Measurements from ENCODE around the gene TMEM201.
A peak's percentile ranks its signal among the peaks of the same experiment; 100 is the strongest.

Gene TMEM201

GRCh38 chr1:9600861-9601834 is 12.4 kb downstream of the TMEM201 start:
- no peak for DNase-seq

- no peak for DNase-seq
Observed at GRCh38 chr1:9601942-9602793, 13.5 kb downstream of the TMEM201 start.

- no peak for DNase-seq
Observed at GRCh38 chr1:9602794-9603167, 14.1 kb downstream of the TMEM201 start.

- no peak for DNase-seq
Observed at GRCh38 chr1:9603307-9603706, 14.6 kb downstream of the TMEM201 start.

- DNase-seq: no peak
Observed at GRCh38 chr1:9603766-9604753, 15.3 kb downstream of the TMEM201 start.

- DNase-seq: no peak
Observed at GRCh38 chr1:9604836-9605235, 16.1 kb downstream of the TMEM201 start.

- DNase-seq: no peak
Observed at GRCh38 chr1:9605946-9606455, 17.3 kb downstream of the TMEM201 start.

GRCh38 chr1:9606458-9606857 is 17.7 kb downstream of the TMEM201 start:
- DNase-seq: no peak

- DNase-seq: no peak
Observed at GRCh38 chr1:9606948-9607347, 18.2 kb downstream of the TMEM201 start.

- DNase-seq: no peak
Observed at GRCh38 chr1:9607352-9607751, 18.6 kb downstream of the TMEM201 start.

- DNase-seq: no peak
Observed at GRCh38 chr1:9609998-9610397, 21.3 kb downstream of the TMEM201 start.

- DNase-seq: no peak
Observed at GRCh38 chr1:9610548-9610947, 21.8 kb downstream of the TMEM201 start.

GRCh38 chr1:9611716-9612115 is 23.0 kb downstream of the TMEM201 start:
- no peak for DNase-seq

GRCh38 chr1:9612162-9612845 is 23.6 kb downstream of the TMEM201 start:
- DNase-seq: no peak

- no peak for DNase-seq
Observed at GRCh38 chr1:9612871-9613624, 24.3 kb downstream of the TMEM201 start.

GRCh38 chr1:9613625-9614299 is 25.1 kb downstream of the TMEM201 start:
- DNase-seq: no peak

- peak; percentile 22 to 51 for DNase-seq
Observed at GRCh38 chr1:9615316-9616063, 26.8 kb downstream of the TMEM201 start.

GRCh38 chr1:9618909-9619679 is 30.4 kb downstream of the TMEM201 start:
- no peak for DNase-seq

- no peak for DNase-seq
Observed at GRCh38 chr1:9621032-9621431, 32.3 kb downstream of the TMEM201 start.

All from stimulated activated CD4-positive, alpha-beta T cell treated with anti-CD3 and anti-CD28 coated beads, Interleukin-4, amount 100 ng/mL, for 4 hours (primary cell).